Hypothalamus (tissue), 51 donors: ENCODE results near the gene CBX8.

Experiments used
- DNase-seq, 51 donors: peaks; one replicate each; lab custom pipeline; 2025; lab: John Stamatoyannopoulos, UW

The CBX8 gene

DNA sequence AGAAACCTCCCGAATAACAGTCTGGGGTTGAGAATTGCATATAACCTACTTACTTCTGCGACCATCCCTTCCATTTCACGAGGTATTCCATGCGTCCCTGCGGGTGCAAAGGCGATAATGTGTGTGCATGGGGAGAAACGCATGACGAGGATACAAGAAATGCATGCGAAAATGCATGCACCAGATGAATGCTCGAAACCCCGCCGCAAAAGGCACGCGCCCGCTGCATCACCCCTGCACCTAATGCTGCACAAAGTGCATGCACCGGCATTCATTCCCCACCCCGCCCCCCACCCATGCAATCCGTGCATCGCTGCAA, 474 bp downstream of the CBX8 start:
- DNase-seq, result no peak

DNA sequence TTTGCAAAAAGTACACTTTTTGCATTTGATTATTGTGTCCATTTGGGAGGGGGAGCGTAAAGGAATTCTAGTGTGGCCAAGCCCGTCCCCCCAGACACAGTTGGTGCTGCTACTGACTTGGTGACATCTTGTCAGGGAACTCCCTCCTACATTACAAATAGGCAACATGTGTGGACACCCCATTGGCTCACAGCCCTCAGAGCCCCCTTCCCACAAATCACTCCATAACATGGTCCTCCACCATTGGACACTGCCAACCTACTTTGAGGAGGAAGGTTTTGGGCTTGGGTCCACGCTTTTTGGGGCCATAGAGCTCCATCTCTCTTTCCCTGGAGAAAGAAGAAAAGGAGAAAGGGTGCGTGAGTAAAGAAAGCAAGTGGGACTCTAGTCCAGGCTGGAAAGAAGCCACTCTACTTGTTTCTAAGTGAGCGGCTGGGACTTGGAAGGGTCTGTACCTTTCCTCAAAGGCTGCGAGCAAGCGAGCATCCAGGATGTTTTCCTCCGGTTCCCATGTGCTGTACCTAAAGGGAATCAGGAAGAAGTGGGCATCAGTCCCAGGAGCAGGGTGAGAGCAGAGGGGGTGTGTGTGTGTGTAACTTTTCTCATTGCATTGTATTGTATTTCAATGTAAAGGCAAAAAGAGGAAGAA, 958 bp downstream of the CBX8 start:
- no peak for DNase-seq

DNA sequence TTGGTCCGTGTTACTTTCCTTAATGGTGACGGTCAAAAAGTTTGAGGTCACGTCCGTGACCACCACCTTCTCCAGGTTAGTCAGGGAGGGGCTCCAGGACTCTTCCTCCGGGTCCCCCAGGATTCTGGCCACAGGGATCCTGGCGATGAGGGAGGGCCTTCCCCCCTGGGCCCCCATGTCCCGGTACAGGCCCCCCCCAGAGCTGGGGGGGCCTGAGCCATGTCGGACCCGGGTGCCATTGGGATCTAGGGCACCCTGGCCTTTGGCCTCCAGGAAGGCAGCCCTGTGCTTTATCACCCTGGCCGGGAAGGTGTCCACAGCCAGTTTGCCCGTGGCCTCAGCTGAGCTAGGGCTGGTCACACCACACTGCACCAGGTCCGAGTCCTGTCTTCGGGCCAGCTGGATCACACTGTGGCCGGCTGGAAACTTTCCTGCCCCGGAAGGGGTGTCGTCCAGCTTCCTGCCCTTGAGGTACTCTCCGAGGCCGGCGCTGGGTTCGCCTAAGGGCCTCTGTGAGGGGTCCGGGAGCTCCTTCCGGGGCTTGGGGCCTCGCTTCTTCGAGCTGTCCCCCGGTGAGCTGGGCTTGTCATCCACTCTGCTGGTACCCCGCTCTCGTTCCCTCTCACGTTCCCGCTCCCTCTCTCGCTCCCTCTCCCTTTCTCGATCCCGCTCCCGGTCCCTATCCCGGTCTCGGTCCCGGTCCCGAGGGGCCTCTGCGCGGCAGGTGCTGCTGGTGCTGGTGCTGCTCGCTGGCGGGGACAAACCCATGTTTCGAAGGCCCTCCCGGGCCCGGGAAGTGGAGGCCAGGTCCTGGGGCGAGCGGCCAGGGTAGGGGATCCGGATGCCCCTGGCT, 2.0 kb downstream of the CBX8 start:
- no peak for DNase-seq

DNA sequence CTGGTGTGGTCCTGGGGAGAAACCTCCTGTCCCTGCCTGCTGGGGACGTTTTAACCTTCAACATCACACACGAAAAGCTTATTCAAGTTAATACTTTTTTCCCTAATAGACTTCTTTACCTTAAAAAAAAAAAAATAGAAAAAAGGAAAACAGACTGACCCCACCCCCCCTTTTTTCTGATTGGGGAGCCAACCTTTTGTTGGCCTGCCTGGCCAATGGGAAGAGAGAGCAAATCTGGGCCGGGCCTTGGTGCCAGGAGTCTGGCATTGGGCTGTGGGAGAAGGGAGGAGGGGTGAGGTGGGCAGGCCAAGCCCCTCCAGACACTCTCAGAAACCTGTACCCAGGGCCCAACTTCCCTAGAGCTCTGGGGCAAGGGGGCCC, 3.0 kb downstream of the CBX8 start:
- no peak for DNase-seq

DNA sequence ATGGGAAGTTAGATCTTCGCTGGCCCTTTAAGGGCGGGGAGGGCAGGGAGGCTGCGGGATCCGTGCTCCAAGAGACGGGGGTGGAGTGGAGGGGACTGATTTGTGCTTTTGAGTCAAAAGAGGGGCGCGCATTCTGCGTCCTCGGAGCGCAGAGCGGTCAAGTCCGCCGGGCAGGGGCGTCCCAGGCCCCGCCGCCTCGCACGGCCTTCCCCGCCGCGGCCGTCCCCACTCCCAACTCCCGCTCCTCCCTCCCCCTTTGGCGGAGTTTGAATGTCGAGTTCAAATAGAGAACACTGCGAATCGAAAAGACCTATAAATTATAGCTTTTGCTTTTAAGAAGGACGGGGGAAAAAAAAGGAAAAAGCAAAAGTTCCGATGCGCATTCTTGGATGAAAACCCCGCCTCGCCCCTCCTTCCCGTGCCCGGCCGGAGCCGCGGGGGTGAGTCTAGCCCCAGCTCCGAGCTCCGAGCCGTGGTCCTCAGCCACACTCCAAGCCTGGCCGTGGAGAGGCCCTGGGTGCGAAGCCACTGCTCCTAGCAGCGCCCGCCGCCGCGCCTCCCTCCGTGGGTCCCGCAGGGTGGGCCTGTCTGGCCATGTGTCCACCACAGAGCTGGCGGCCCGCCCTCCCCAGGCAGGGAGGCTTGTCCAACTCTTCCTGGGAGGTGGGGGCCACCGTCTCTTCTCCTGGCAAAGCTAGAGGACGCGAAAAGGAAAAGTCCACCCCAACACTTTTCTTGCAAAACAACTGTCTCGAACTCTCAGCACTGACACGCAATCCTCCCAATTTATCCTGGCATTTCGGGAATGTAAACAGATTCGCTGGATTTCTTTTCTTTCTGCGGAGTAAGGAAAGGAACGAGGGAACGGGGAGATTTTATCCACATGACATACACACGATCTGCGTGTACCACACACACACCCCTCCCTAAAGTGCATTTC, 3.6 kb downstream of the CBX8 start:
- DNase-seq, result no peak

DNA sequence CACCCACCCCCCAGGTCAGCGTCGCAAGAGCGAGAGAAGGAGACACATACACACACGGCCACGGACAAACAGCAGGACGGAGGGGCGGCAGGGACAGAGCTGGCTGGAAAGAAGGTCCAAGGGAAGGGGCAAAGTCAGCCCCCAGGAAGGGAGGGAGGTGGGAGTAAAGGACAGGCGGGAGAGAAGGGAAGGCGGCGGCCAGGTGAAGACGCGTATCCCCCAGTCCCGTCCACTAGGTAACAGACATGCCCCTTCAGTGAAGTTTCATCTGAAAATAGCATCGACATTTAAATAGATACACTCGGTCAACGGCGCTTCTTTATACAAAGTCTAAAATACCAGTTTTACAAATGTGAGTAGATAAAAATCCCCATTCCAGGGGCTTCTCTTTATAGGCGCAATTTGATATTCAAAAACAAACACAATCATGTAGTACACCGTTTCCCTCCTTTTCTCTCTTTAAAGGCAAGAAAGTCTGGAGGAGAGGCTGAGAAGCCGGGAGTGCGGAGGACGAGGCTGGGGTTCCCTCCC, 4.5 kb downstream of the CBX8 start:
- DNase-seq, result no peak

DNA sequence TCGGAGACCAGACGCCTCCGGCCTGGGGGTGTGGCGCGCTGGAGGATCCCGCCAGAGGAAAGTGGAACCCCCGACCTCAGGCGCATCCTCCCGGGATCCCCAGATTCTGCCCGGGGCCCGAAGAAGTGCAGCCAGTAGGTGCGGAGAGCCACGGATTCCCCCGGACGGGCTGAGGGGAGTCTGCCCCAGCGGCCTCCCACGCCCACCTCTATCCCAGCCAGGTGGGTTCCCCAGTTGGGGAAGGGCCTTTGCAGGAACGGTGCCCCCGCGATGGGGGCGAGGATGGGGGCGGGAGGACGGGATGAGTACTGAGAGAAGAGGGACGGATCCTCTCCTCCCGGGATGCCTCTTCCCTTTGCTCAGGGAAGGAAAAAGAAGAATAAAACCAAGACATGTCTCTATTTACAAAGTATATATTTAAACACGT, 5.1 kb downstream of the CBX8 start:
- no peak for DNase-seq

DNA sequence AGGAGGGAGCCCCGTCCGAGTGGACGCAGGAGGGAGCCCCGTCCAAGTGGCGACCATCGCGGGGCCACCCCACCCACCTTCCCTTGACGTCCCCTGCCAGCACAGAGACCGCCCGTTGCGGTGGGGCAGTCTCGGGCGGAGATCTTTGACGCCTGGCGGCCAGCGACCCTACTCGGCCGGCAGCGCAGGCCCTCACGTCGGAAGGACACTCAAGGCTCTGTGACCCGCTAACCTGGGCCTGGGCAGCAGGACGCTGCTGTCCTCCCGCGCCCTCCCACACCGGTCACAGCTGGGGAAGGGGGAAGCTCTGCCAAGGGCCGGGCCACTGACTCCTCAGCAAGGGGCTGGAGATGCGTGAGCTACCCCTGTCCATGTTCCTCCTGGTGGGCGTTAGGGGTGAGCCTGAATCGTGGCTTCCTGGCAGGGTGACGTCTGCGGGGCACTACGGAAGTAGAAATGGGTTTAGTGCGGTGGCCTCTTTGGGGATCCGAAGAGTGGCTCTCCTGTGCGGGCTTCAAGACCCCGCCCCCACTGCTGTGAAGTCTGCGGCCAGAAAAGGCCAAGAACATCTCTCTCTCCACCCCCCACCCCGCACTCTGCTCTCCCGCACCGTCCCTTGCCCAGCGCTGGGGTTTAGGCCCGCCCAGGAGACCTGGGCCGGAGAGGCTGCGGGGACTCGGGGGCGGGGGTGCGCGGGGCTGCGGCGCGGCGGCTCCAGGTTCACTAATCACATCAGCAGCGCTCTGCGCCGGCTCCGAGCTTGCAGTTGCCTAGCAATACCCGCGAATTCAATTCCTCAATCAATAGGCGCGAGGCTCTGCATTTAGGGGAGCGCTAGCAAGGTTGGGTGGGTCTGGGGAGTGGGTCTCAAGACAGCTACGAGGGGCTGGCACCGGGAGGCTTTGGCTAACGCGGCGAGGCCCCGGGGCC, 5.8 kb downstream of the CBX8 start:
- no peak for DNase-seq

DNA sequence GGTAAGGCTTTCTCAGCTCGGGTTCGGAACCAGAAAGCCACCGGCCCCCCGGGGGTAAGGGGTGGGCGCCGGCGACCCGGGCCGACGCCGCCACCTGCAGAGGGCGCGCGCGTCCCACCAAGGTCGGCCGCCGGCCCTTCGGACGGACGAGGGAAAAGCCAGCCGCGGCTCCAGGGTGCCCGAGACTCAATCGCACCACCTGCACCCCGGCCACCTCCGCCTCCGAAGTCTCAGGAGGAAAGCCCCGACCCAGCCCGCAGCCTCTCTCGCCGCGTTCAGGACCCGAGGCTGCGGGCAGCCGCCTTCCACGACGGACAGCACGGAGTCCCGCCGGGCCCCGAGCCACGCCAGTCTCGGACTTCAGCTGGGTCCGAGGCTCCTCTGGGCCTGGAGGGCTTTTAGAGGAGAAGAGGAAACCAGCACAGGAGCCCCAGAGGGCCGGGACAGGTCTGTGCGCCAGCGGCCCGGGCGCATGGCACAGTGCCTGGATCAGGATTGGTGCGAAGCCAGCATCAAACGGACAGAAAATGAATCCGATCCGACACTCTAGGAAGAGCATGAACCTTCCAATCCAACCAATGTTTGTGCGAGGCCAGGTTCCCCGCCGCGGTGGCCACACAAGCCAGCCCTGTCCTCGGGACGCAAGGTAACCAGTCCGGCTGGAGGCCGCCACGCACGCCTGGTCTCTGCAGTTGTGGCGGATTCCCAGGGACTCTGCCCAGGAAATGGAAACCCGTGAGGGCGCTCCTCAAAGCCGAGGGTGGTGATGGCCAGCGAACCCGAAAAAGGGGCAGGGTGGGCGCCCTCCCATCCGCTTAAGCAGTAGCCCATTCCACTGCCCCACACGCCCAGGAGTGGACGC, 6.7 kb downstream of the CBX8 start:
- DNase-seq, result peak in 16 of 51 donors; percentile 6 to 66 (median 27)

DNA sequence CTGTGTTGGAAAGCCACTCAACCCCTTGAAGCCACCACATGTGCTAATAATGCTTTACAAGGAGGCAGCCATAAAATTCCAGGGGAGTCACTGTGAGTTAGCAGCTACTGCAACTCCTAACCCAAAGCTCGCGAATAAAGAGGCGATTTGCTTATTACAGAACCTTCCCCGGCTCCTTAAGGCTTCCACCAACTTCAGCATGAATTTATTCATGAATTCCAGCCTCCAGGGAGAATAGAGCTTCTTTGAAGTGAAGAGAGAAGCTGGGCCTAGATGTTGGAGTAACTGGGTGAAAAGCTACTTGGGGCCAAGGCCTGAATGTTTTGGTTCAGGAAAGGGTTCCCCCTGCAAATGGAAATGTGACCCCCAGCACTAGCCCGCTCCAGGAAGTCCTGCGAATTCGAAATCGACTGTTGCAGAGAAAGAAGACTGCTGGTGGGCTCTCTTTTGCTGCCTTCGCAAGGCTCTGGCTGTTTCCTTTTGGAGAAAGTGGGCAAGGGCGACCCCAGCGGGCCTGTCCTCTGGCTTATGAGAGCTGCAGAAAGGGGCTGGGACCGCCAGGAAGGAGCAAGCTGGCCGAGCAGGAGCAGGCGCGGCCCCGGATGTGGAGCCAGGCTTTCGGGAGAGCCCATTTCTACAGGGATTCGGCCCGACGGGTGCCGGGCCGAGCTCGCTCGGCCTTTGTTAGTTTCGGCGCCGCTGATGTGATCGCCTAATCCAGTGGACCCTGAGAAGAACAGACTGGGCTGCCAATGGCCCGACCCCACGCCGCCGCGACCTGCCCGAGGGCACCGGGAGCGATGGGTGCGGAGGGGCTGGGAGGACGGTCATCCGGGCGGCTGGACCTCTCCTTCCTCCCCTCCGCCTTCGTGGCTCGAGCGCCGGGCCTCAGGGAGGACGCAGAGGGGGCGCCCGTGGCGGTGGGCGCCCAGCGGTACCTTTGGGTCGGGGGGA, 7.6 kb downstream of the CBX8 start:
- DNase-seq, result no peak

DNA sequence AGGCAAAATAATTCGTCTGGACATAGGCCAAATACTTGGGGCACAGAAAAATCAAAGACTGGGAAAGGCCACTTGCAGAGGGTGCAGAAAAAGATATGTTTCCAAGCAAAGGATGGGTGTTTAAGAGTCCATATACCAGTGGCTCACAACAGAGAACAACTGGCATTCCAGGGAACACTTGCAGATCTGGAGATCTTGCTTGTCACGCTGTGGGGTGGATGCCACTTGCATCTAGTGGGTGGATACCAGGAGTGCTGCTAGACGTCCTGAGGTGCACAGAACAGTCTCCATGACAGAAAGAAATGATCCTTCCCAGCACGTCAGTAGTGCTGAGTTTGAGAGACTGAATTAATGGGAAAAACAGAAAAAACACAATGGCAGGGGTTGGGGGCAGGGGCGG, 8.4 kb downstream of the CBX8 start:
- DNase-seq, result no peak

DNA sequence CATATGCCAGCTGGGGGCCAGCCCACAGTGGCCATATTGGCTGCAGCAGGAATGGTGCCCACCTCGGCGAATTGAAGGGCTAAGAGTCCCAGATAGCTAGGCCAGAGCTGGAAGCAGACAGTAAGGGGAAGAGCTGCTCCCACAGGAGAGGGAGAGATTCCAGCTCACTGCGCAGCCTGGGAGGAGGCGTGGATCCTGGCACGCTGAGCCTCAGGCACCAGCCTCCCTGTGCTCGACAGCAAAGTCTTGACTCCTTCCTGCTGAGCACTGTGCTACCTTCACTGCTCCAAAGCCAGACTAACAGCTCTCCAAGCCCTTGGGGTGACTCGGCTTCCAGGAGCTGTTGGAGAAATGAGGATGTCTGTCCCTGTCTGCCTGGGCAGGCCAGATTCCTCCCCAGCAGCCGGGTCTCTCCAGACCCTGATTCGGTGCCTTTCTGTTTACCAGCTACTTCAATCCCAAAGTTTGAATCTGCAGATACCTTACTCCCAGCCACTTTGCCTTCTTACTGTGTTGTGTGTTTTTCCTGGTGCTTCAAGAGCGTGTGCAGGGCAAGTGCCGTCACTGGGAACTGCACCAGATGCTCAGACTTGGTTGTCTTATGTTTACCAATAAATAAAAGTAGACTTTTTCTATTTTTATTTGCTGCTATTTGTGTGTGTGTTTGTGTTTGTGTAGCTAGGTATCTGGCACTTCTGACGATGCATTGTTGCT, 9.8 kb downstream of the CBX8 start:
- no peak for DNase-seq

DNA sequence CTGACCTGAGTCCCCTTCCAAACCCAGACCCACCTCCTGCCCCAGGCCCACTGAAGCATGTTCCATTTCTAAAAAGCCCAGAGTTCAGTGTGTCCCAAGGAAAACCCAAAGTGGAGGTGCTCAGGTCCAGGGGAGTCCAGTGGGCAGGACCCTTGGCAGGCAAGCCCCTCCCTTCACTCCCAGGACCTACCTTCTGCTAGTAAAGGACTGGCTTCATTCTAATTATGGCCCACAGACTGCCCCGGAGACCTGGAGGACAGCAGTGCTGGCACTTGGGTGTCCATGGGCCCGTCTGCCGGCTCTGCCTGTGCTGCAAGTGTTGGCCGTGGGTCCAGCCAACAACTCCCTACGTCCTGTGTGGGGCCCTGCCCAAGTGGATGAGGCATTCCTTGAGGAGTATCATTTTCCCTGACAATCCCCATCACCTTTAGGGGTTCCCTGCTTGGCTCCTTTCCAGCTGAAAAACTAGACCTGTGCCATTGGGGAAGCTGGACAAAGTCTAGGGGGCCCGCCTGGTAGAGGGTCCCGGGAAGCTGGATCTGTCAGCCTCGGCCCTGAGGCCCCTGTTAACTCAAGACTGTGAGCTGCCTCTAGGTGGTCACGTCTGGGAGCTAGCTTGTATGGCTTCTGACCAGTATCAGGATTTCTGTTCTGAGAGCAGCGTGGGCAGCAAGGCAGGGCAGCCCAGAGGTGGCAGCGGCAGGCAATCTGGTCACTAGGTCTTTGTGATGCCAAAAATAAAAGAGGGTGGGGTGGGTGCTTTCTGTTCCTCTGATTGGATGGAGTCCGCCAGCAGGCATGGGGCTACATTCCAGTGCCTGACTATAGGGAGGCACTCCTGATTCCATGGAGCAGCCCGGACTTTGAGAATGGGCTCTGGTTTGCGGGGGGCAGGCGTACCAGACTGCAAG, 10.7 kb downstream of the CBX8 start:
- no peak for DNase-seq

DNA sequence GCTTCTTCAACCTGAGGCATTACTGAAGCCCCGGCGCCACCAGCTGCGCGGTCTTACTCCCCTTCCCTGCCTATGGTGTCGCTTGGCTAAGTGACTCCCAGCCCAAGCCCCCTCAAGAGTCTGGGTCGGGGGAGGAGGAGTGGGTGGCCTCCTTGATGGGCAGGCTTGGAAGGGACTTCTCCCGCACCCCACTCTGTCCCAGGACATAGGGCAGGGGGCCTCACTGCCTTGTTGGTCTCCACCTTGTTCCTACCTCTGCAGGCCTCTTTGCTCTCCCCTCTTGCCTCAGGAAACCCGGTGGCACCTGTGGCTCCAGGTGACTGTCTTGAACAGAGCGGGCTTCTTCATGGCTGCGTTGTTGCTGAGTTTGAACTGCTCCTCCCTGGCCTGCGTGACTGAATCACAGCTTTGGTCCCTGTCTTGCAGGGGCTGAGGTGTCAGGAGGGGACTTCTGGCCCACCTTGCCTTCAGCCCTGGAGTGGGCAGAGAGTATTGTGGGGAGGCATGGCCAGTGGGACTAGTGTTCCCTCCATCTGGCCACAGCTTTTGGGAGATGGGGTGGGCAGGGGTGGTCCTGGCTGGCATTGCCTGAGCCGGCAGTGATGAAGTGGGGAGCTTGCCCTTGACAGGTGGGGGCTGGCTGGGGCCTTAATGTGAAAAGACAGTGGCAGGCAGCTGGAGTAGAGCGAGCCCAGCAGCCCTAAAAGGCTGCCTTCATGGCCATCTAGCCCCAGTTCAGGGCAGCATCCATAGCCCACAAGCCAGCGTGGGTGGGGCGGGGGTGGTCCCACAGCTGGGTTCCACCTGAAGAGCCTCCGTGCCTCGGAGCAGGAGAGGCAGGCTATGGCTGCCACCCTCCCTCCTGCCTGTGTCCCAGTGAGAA, 11.6 kb downstream of the CBX8 start:
- no peak for DNase-seq

DNA sequence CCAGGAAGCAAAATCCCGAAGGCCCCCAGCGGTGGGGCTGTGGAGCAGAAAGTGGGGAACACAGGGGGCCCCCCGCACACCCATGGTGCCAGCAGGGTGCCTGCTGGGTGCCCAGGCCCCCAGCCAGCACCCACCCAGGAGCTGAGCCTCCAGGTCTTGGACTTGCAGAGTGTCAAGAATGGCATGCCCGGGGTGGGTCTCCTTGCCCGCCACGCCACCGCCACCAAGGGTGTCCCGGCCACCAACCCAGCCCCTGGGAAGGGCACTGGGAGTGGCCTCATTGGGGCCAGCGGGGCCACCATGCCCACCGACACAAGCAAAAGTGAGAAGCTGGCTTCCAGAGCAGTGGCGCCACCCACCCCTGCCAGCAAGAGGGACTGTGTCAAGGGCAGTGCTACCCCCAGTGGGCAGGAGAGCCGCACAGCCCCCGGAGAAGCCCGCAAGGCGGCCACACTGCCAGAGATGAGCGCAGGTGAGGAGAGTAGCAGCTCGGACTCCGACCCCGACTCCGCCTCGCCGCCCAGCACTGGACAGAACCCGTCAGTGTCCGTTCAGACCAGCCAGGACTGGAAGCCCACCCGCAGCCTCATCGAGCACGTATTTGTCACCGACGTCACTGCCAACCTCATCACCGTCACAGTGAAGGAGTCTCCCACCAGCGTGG, 12.4 kb downstream of the CBX8 start:
- DNase-seq, result no peak
